Astrocyte of the spinal cord (primary cell): ENCODE data around the gene SUGCT.

ENCODE experiments used
- DNase-seq: peaks from one replicate; pipeline ENCODE4 v3.0.0; 2011; ENCODE audit warnings: low read depth, low spot score
- H3K4me3 ChIP-seq: 2 replicates; pipeline ENCODE4 v1.5.1; 2011; ENCODE audit warnings: low read depth, mild to moderate bottlenecking, low read length, moderate library complexity
- CTCF ChIP-seq: IDR thresholded peaks from 2 replicates; pipeline ENCODE4 v1.5.1; 2012; ENCODE audit warnings: low read depth, mild to moderate bottlenecking, low read length, inconsistent platforms
- in situ Hi-C: cut with HindIII; loops from 2 replicates; pipeline ENCODE4 v1.10.0; 2017; ENCODE audit warnings: low sequenced_read_pairs

Gene SUGCT

GRCh38 chr7:40879941-40880543 lies 745.2 kb downstream of the SUGCT start:
- TF ChIP-seq CTCF: no peak
- peak; percentile 40 for DNase-seq
- in situ Hi-C loops: no loop called here
- H3K4me3 ChIP-seq: no peak overlapping the region

DNA sequence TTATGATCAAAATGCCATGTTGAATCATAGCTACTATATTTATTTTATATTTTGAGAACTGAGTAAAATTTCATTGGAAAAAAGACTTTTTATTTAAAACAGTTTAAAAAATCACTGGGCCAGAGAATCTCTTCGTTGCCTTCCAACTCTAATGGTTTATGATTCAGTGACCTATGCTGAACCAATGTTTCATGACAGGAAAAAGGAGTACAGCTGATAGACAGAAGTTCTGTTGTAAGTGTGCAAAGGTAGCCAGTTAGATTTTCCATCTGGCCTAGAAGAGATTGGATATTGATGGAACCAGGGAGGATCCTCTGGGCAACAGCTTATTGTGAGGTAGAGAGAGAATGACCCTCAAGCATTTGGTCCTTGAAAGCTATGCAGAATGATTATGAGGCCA lies 745.8 kb downstream of the SUGCT start:
- no peak for TF ChIP-seq CTCF
- DNase-seq: peak; percentile 52
- in situ Hi-C loops: no loop called here
- no peak overlapping the region for H3K4me3 ChIP-seq

GRCh38 chr7:40881405-40881926 lies 746.7 kb downstream of the SUGCT start:
- no peak for DNase-seq
- no peak for TF ChIP-seq CTCF
- H3K4me3 ChIP-seq: no peak overlapping the region
- in situ Hi-C loops: no loop called here

DNA sequence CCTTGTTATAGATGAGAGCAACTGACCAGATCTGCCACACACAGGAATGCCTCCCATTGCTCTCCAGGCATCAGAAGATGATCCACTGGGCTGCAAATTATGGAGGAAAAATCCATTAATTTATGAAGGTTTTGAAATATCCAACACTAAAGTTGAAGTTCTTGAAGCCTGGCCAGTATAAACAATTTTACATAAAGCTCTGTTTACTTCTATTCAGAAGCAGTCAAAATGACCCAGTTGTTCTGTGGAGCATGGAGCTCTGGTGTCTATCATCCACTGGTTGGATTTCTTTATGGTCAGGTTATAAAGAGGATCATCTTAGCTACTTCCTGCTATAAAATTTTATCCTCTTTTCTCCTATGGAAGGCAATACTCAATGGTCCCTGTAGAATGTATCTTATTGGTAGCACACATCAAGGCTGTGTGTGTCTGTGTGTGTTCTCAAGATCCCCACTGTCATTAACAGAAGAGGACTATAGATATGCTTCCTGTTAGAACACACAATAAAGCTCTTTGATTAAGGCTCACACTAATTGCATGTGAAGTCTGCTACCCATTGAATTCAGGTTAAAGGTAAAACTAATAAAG lies 747.4 kb downstream of the SUGCT start:
- in situ Hi-C loops: no loop called here
- no peak for TF ChIP-seq CTCF
- DNase-seq: no peak
- no peak overlapping the region for H3K4me3 ChIP-seq

DNA sequence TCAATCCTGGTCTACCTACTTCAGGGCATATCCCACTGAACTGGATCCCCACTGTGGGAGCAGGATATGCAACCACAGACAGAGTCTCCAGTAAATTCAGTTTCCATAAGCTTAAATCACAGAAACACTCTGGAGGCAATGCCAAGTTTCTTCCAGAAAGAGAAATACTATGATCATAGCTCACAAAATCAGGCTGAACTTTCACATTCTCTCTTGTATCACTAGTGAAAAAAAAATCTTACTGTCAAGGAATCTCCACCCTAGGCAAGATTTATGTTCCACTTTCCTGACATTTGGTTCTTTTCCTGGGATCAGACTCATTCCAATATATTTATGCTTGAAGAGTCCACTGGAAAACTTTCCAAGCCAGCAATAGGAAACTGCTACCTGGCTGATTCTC lies 749.0 kb downstream of the SUGCT start:
- peak; percentile 61 for DNase-seq
- H3K4me3 ChIP-seq: no peak overlapping the region
- in situ Hi-C loops: no loop called here
- no peak for TF ChIP-seq CTCF

- in situ Hi-C loops: no loop called here
- no peak overlapping the region for H3K4me3 ChIP-seq
- DNase-seq: peak; percentile 90
- TF ChIP-seq CTCF: no peak
These were observed 749.4 kb downstream of the SUGCT start for GRCh38 chr7:40884241-40884640.
